Endodermal cell (in vitro differentiated cells): ENCODE results near the gene MRPS9. TPM values are rescaled to one million over a fixed set of nuclear protein-coding genes. Genes with fewer than 3 reads are reported as not detected.

Experiments
- DNase-seq: peaks from one replicate; pipeline ENCODE4 v3.0.0-alpha.2; 2017
- H3K27ac ChIP-seq: 2 replicates; pipeline ENCODE4 v1.5.1; 2013; ENCODE audit warnings: mild to moderate bottlenecking, low read depth, low read length, moderate library complexity
- H3K27me3 ChIP-seq: 2 replicates; pipeline ENCODE4 v1.6.1; 2013; ENCODE audit warnings: mild to moderate bottlenecking, low read length, moderate library complexity; ENCODE audit not compliant: insufficient read depth, control insufficient read depth, poor library complexity, severe bottlenecking
- H3K36me3 ChIP-seq: 2 replicates; pipeline ENCODE4 v1.7.0; 2013; ENCODE audit warnings: mild to moderate bottlenecking, low read length, moderate library complexity; ENCODE audit not compliant: control insufficient read depth, insufficient read depth
- H3K4me1 ChIP-seq: one replicate; pipeline ENCODE4 v1.7.0; 2013; ENCODE audit warnings: low read length; ENCODE audit not compliant: control insufficient read depth, insufficient read depth
- H3K4me3 ChIP-seq: 2 replicates; pipeline ENCODE4 v1.5.1; 2013; ENCODE audit warnings: mild to moderate bottlenecking, low read length, moderate library complexity
- H3K9ac ChIP-seq: 2 replicates; pipeline ENCODE4 v1.6.1; 2013; ENCODE audit warnings: mild to moderate bottlenecking, low read length, moderate library complexity; ENCODE audit not compliant: poor library complexity, severe bottlenecking; ENCODE audit errors: extremely low read depth
- H3K9me3 ChIP-seq: 2 replicates; pipeline ENCODE4 v1.6.1; 2013; ENCODE audit warnings: mild to moderate bottlenecking, low read length, moderate library complexity; ENCODE audit not compliant: control insufficient read depth
- H3K27ac Mint-ChIP-seq: 2 replicates; pipeline ENCODE4 v1.8.0; 2020; ENCODE audit warnings: mixed read lengths
- H3K27me3 Mint-ChIP-seq: 2 replicates; pipeline ENCODE4 v1.8.0; 2021; ENCODE audit warnings: mild to moderate bottlenecking, mixed read lengths; ENCODE audit not compliant: insufficient read depth
- H3K36me3 Mint-ChIP-seq: 2 replicates; pipeline ENCODE4 v1.8.0; 2020; ENCODE audit warnings: low read depth, mixed read lengths
- H3K4me1 Mint-ChIP-seq: 2 replicates; pipeline ENCODE4 v1.8.0; 2020; ENCODE audit warnings: mixed read lengths
- H3K4me3 Mint-ChIP-seq: 2 replicates; pipeline ENCODE4 v1.8.0; 2020; ENCODE audit warnings: mild to moderate bottlenecking, moderate library complexity, mixed read lengths
- H3K9me3 Mint-ChIP-seq: 2 replicates; pipeline ENCODE4 v1.8.0; 2020; ENCODE audit warnings: mild to moderate bottlenecking, mixed read lengths
- CTCF ChIP-seq: fragments of 200-600 bp; sonication (generic); conservative IDR thresholded peaks from 2 replicates; pipeline ENCODE4 v1.5.0; 2021; ENCODE audit warnings: antibody characterized with exemption, mild to moderate bottlenecking
- WGBS, 2 experiments: methylation state at CpG; one replicate each; pipeline versions ENCODE4 v1.1.5 to v1.1.7; 2013; ENCODE audit warnings: missing lambda C conversion rate in 2 of 2, mixed read lengths in 1 of 2; ENCODE audit not compliant: insufficient coverage in 1 of 2, insufficient read length in 1 of 2; 5-methylcytosine and 5-hydroxymethylcytosine counted together
- total RNA-seq, 2 donors: library from RNA; stranded (reverse); fragmentation: NEBNext Ultra II Directional in 1 of 2; extraction: Animal tissue kit (Norgen Biotek cat#: 25700) in 1 of 2; gene quantifications; 2 replicates in 1 of 2; 3 replicates in 1 of 2; pipeline ENCODE4 v1.2.1, GENCODE V29; 2021

The MRPS9 gene
- total RNA-seq, 2 donors from 2014 or later = 43.4 to 52.1 TPM

- Histone ChIP-seq H3K27ac (no peak overlapping the region), H3K9me3 (no peaks in the 10 kb centered on the region), H3K27me3 (no peaks in the 10 kb centered on the region), H3K9ac (no peak overlapping the region), H3K36me3 (peaks cover 14% of the 10 kb centered on the region), H3K4me3 (no peak overlapping the region), H3K4me1 (no peaks in the 10 kb centered on the region)
- no peak overlapping the region for H3K27ac Mint-ChIP-seq
- WGBS, 2 experiments = 87 to 88% methylated on average over 2 of the region's 2 CpGs
- peaks cover 12% of the 10 kb centered on the region for H3K36me3 Mint-ChIP-seq
- no peaks in the 10 kb centered on the region for H3K9me3 Mint-ChIP-seq
- no peaks in the 10 kb centered on the region for H3K27me3 Mint-ChIP-seq
- no peaks in the 10 kb centered on the region for H3K4me1 Mint-ChIP-seq
- H3K4me3 Mint-ChIP-seq = no peak overlapping the region
- DNase-seq = no peak
- no peak for TF ChIP-seq CTCF
Measured at GRCh38 chr2:105072039-105072438, 34.2 kb downstream of the MRPS9 start.

- H3K36me3 Mint-ChIP-seq = peaks cover 14% of the 10 kb centered on the region
- Histone ChIP-seq H3K9ac (no peak overlapping the region), H3K27me3 (no peaks in the 10 kb centered on the region), H3K36me3 (peaks cover 14% of the 10 kb centered on the region), H3K9me3 (no peaks in the 10 kb centered on the region), H3K27ac (no peak overlapping the region), H3K4me1 (no peaks in the 10 kb centered on the region), H3K4me3 (no peak overlapping the region)
- H3K4me1 Mint-ChIP-seq = no peaks in the 10 kb centered on the region
- no peaks in the 10 kb centered on the region for H3K27me3 Mint-ChIP-seq
- 33 to 81% methylated on average over 1 to 4 of the region's 4 CpGs for WGBS, 2 experiments
- no peak for TF ChIP-seq CTCF
- H3K27ac Mint-ChIP-seq = no peak overlapping the region
- H3K9me3 Mint-ChIP-seq = no peaks in the 10 kb centered on the region
- no peak for DNase-seq
- H3K4me3 Mint-ChIP-seq = no peak overlapping the region
Measured at GRCh38 chr2:105073591-105073990, 35.7 kb downstream of the MRPS9 start.

DNA sequence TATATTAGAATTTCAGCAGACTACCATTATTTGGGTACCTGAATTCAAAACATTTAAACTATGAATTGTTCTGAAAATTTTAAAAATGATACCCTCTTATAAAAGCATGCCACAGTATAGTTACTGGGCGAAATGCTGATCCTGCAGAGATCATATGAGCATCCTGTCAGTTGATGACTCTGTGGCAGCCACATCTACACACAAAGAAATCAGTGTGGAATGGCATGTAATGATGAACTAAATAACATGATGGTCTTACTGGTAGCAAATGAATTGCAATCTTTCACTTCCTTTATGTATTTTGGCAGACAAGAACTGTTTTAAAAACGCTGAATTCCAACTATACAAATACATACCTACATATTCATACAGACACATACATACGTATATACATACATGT is 38.3 kb downstream of the MRPS9 start:
- WGBS, 2 experiments = 99 to 100% methylated on average over 1 to 3 of the region's 3 CpGs
- Histone ChIP-seq H3K9me3 (no peaks in the 10 kb centered on the region), H3K9ac (no peak overlapping the region), H3K36me3 (peaks cover 14% of the 10 kb centered on the region), H3K4me1 (no peaks in the 10 kb centered on the region), H3K4me3 (no peak overlapping the region), H3K27me3 (no peaks in the 10 kb centered on the region), H3K27ac (no peak overlapping the region)
- H3K9me3 Mint-ChIP-seq = no peaks in the 10 kb centered on the region
- H3K27me3 Mint-ChIP-seq = no peaks in the 10 kb centered on the region
- no peak overlapping the region for H3K27ac Mint-ChIP-seq
- peaks cover 13% of the 10 kb centered on the region for H3K36me3 Mint-ChIP-seq
- no peak overlapping the region for H3K4me3 Mint-ChIP-seq
- H3K4me1 Mint-ChIP-seq = peaks cover 14% of the 10 kb centered on the region
- DNase-seq = no peak
- no peak for TF ChIP-seq CTCF
